Loucy (cell line): Measurements from ENCODE around the gene CEP41.

Source experiments
- H2AFZ ChIP-seq: fragments of 200-600 bp; sonication (generic); 2 replicates; pipeline ENCODE4 v1.6.0; 2016; ENCODE audit warnings: antibody characterized with exemption, mild to moderate bottlenecking, low read length, moderate library complexity
- H3F3A ChIP-seq: fragments of 200-600 bp; 2 replicates; pipeline ENCODE4 v1.6.0; 2016; ENCODE audit warnings: antibody characterized with exemption, low read depth, mild to moderate bottlenecking
- H3K27me3 ChIP-seq: fragments of 200-600 bp; sonication (generic); 2 replicates; pipeline ENCODE4 v1.6.1; 2014; ENCODE audit warnings: low read length, mild to moderate bottlenecking; ENCODE audit not compliant: insufficient read depth, poor library complexity, severe bottlenecking
- H3K36me3 ChIP-seq: fragments of 200-600 bp; sonication (generic); 2 replicates; pipeline ENCODE4 v1.6.1; 2016; ENCODE audit warnings: low read length; ENCODE audit not compliant: insufficient read depth
- H3K4me1 ChIP-seq: fragments of 200-600 bp; sonication (generic); 2 replicates; pipeline ENCODE4 v1.5.1; 2014; ENCODE audit warnings: low read length, mild to moderate bottlenecking; ENCODE audit not compliant: insufficient read depth, poor library complexity, severe bottlenecking
- H3K4me2 ChIP-seq: fragments of 200-600 bp; sonication (generic); 2 replicates; pipeline ENCODE4 v1.6.0; 2014; ENCODE audit warnings: antibody characterized with exemption, low read length, low read depth, mild to moderate bottlenecking; ENCODE audit not compliant: poor library complexity, severe bottlenecking
- H3K4me3 ChIP-seq: fragments of 200-600 bp; sonication (generic); 2 replicates; pipeline ENCODE4 v1.5.1; 2014; ENCODE audit warnings: low read length, mild to moderate bottlenecking, mixed read lengths; ENCODE audit not compliant: poor library complexity, severe bottlenecking
- H3K79me2 ChIP-seq: fragments of 200-600 bp; sonication (generic); 2 replicates; pipeline ENCODE4 v1.6.1; 2014; ENCODE audit warnings: low read length; ENCODE audit not compliant: insufficient read depth
- H3K9ac ChIP-seq: fragments of 200-600 bp; sonication (generic); 2 replicates; pipeline ENCODE4 v1.6.0; 2014; ENCODE audit warnings: mild to moderate bottlenecking, low read depth, low read length, moderate library complexity; ENCODE audit not compliant: poor library complexity, severe bottlenecking
- H3K9me2 ChIP-seq: fragments of 200-600 bp; sonication (generic); replicated peaks from 2 replicates; pipeline ENCODE4 v1.6.1; 2016; ENCODE audit warnings: low read depth, low read length, mixed read lengths
- H3K9me3 ChIP-seq: fragments of 200-600 bp; sonication (generic); 2 replicates; pipeline ENCODE4 v1.6.1; 2014; ENCODE audit warnings: mild to moderate bottlenecking, antibody characterized with exemption, low read length, low read depth; ENCODE audit not compliant: insufficient read depth
- H4K20me1 ChIP-seq: fragments of 200-600 bp; sonication (generic); 2 replicates; pipeline ENCODE4 v1.6.0; 2014; ENCODE audit warnings: antibody characterized with exemption, low read length, mild to moderate bottlenecking; ENCODE audit not compliant: insufficient read depth, poor library complexity, severe bottlenecking
- EZH2phosphoT487 ChIP-seq: fragments of 200-600 bp; IDR thresholded peaks from 2 replicates; pipeline ENCODE4 v1.6.1; 2018; ENCODE audit warnings: antibody characterized with exemption, mild to moderate bottlenecking, moderate library complexity, borderline replicate concordance
- TF ChIP-seq, protein P1 (sequence below): fragments of 200-600 bp; sonication (generic); conservative IDR thresholded peaks from 2 replicates; pipeline ENCODE4 v1.5.1; 2014; ENCODE audit warnings: mild to moderate bottlenecking, antibody characterized with exemption, low read length

CEP41 gene

DNA sequence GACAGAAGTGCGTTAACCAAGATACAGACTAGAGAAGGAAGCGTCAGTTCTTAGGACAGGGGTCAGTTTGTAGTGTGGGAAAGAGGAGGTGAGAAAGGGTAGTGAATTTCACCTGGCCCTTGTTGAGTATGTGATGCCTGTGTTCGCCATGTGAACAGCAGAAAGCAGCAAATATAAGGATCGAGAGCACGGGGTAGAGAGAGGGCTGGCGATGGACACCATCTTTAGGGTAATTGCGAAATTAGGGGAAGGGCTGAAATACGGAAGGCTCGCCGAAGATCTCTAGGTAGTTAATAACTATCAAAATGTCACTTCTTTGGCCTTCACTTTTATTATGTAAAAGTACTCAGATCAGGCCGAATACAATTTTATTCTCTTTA is 44.9 kb upstream of the CEP41 start:
- no peaks in the 10 kb centered on the region for H3K27me3 ChIP-seq
- H3K4me1 ChIP-seq: peaks cover 31% of the 10 kb centered on the region
- no peaks in the 10 kb centered on the region for H3F3A ChIP-seq
- peaks cover 19% of the 10 kb centered on the region for H3K79me2 ChIP-seq
- H3K4me2 ChIP-seq: peak overlapping the region; percentile 87
- TF ChIP-seq, protein P1, sequence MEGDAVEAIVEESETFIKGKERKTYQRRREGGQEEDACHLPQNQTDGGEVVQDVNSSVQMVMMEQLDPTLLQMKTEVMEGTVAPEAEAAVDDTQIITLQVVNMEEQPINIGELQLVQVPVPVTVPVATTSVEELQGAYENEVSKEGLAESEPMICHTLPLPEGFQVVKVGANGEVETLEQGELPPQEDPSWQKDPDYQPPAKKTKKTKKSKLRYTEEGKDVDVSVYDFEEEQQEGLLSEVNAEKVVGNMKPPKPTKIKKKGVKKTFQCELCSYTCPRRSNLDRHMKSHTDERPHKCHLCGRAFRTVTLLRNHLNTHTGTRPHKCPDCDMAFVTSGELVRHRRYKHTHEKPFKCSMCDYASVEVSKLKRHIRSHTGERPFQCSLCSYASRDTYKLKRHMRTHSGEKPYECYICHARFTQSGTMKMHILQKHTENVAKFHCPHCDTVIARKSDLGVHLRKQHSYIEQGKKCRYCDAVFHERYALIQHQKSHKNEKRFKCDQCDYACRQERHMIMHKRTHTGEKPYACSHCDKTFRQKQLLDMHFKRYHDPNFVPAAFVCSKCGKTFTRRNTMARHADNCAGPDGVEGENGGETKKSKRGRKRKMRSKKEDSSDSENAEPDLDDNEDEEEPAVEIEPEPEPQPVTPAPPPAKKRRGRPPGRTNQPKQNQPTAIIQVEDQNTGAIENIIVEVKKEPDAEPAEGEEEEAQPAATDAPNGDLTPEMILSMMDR: no peak
- TF ChIP-seq EZH2phosphoT487: no peak
- no peaks in the 10 kb centered on the region for H4K20me1 ChIP-seq
- H3K9me3 ChIP-seq: no peaks in the 10 kb centered on the region
- no peaks in the 10 kb centered on the region for H3K36me3 ChIP-seq
- peak overlapping the region; percentile 82 for H3K4me3 ChIP-seq
- H3K9me2 ChIP-seq: no peaks in the 10 kb centered on the region
- H3K9ac ChIP-seq: no peak overlapping the region
- H2AFZ ChIP-seq: peak overlapping the region; percentile 93

DNA sequence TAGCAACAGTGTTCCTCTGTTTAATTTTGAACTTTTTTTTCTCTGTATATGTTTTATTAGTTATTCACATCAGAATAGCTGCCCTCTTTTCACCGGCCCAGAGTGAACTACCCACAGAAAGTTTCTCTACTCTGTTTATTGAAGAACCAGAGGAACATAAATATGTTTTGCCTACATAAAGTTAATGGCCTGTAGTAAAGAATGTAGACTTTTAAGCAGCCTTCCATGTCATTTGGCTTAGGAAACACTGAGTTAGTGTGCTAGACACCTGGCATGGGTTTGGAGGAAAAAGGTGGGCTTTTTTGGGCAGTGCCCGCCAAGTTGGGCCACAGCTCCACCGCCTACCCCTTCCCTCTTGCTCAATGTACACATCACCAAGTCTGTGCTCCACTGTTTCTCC is 42.2 kb upstream of the CEP41 start:
- Histone ChIP-seq H3K9me2 (no peaks in the 10 kb centered on the region), H3F3A (no peaks in the 10 kb centered on the region), H3K36me3 (no peaks in the 10 kb centered on the region), H3K9ac (no peak overlapping the region), H3K4me3 (no peak overlapping the region), H2AFZ (no peak overlapping the region), H3K4me2 (no peak overlapping the region), H3K9me3 (no peaks in the 10 kb centered on the region; the same call in 1 of the 2 replicates), H3K4me1 (peaks cover 21% of the 10 kb centered on the region), H4K20me1 (no peaks in the 10 kb centered on the region), H3K27me3 (no peaks in the 10 kb centered on the region), H3K79me2 (peaks cover 15% of the 10 kb centered on the region)
- TF ChIP-seq, protein P1: no peak
- TF ChIP-seq EZH2phosphoT487: no peak

DNA sequence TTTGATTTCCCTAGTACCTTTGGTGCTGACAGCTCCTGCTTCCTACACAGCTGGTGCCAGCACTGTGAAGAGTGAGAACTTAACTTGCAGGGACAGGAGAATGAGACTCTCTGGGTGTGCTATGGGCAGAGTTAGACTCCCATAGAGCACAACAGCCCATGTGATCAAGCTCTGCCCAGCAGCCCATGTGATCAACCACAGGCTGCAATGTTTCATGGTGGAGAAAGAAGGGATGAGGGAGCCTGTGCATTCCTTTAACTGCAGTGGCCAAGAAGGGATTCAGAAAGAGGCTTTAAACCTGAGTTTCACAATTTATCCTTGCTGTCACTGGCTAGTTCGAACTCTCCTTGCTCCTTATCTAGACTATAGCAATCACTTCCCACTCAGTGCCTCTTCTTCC is 41.1 kb upstream of the CEP41 start:
- Histone ChIP-seq H3K9me3 (no peaks in the 10 kb centered on the region; the same call in 1 of the 2 replicates), H3K79me2 (peaks cover 6% of the 10 kb centered on the region), H3K36me3 (no peaks in the 10 kb centered on the region), H3K9me2 (no peaks in the 10 kb centered on the region), H3K4me2 (no peak overlapping the region), H3K27me3 (no peaks in the 10 kb centered on the region), H3F3A (no peaks in the 10 kb centered on the region), H3K4me1 (peaks cover 12% of the 10 kb centered on the region), H3K9ac (no peak overlapping the region), H2AFZ (peak overlapping the region; percentile 53), H4K20me1 (no peaks in the 10 kb centered on the region), H3K4me3 (no peak overlapping the region)
- TF ChIP-seq EZH2phosphoT487: no peak
- TF ChIP-seq, protein P1: no peak
